ENCODE measurements around the gene MS4A6E. TPM values are rescaled to one million over a fixed set of nuclear protein-coding genes. Genes with fewer than 3 reads are reported as not detected.

Gene MS4A6E
- total RNA-seq, 4 donors from 2014 or later = not detected

DNA sequence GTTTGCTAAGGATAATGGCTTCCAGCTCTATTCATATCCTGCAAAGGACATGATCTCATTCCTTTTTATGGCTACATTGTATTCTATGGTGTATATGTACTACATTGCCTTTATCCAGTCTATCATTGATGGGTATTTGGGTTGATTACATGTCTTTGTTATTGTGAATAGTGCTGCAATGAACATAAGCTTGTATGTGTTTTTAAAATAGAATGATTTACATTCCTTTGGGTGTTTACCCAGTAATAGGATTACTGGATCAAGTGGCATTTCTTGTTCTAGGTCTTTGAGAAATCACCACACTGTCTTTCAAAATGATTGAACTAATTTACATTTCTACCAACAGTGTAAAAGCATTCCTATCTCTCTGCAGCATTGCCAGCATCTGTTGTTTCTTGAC, 6.0 kb upstream of the MS4A6E start:
- Histone ChIP-seq H3K27ac (no peak overlapping the region), H3K9me3 (peaks cover 0 to 8% (median 1%) of the 10 kb centered on the region in 4 donors), H3K27me3 (no peaks in the 10 kb centered on the region), H3K4me3 (no peak overlapping the region), H3K36me3 (no peaks in the 10 kb centered on the region), H3K4me1 (no peaks in the 10 kb centered on the region)
- TF ChIP-seq, protein P1, sequence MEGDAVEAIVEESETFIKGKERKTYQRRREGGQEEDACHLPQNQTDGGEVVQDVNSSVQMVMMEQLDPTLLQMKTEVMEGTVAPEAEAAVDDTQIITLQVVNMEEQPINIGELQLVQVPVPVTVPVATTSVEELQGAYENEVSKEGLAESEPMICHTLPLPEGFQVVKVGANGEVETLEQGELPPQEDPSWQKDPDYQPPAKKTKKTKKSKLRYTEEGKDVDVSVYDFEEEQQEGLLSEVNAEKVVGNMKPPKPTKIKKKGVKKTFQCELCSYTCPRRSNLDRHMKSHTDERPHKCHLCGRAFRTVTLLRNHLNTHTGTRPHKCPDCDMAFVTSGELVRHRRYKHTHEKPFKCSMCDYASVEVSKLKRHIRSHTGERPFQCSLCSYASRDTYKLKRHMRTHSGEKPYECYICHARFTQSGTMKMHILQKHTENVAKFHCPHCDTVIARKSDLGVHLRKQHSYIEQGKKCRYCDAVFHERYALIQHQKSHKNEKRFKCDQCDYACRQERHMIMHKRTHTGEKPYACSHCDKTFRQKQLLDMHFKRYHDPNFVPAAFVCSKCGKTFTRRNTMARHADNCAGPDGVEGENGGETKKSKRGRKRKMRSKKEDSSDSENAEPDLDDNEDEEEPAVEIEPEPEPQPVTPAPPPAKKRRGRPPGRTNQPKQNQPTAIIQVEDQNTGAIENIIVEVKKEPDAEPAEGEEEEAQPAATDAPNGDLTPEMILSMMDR (IDR thresholded peaks at IDR 0.05) = no peak
- TF ChIP-seq POLR2A (IDR thresholded peaks at IDR 0.05) = no peak
- no peak for DNase-seq

DNA sequence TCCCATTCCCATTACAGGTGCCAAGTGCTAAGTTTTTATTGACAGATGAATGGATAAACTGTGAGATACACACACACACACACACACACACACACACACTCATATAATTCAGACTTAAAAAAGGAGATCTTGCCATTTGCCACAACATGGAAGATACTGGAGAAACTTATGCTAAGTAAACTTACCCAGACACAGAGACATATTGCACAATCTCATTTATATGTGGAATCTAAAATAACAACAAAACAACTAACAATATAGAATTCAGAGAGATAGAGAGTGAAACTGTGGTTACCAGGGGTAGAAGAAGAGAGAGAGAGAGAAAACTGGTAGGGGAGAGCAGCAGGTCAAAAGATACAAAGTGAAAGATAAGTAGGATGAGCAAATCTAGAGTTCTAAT, 1.4 kb downstream of the MS4A6E start:
- Histone ChIP-seq H3K4me3 (no peak overlapping the region), H3K27ac (no peak overlapping the region), H3K4me1 (no peaks in the 10 kb centered on the region), H3K9me3 (no peaks in the 10 kb centered on the region), H3K36me3 (no peaks in the 10 kb centered on the region), H3K27me3 (no peaks in the 10 kb centered on the region)
- TF ChIP-seq POLR2A (IDR thresholded peaks at IDR 0.05) = no peak
- TF ChIP-seq, protein P1 (IDR thresholded peaks at IDR 0.05) = no peak
- DNase-seq = no peak

DNA sequence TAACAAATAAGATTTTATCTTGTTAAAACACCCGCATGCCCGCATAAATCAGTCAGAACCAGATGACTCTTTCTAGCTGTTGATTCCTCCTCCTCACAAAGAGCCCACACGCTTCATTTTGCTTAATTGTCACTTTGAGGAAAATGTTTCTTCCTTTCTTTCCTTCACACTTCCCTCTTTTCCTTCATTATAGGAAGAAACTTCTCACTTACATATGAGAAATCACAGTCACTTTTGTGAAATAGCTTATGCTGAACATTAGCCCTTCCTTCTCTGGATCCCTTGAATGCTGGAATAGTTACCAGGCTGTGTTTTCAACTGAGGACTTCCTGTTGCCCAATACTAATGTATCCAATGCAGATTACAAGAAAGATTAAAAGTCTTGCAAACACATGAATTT, 5.8 kb downstream of the MS4A6E start:
- H3K9me3 ChIP-seq = no peaks in the 10 kb centered on the region
- no peak for TF ChIP-seq POLR2A (IDR thresholded peaks at IDR 0.05)
- TF ChIP-seq, protein P1 (IDR thresholded peaks at IDR 0.05) = no peak
- no peak overlapping the region for H3K27ac ChIP-seq
- H3K4me1 ChIP-seq = no peaks in the 10 kb centered on the region
- no peak overlapping the region for H3K4me3 ChIP-seq
- DNase-seq = no peak
- no peaks in the 10 kb centered on the region for H3K36me3 ChIP-seq
- H3K27me3 ChIP-seq = no peaks in the 10 kb centered on the region

DNA sequence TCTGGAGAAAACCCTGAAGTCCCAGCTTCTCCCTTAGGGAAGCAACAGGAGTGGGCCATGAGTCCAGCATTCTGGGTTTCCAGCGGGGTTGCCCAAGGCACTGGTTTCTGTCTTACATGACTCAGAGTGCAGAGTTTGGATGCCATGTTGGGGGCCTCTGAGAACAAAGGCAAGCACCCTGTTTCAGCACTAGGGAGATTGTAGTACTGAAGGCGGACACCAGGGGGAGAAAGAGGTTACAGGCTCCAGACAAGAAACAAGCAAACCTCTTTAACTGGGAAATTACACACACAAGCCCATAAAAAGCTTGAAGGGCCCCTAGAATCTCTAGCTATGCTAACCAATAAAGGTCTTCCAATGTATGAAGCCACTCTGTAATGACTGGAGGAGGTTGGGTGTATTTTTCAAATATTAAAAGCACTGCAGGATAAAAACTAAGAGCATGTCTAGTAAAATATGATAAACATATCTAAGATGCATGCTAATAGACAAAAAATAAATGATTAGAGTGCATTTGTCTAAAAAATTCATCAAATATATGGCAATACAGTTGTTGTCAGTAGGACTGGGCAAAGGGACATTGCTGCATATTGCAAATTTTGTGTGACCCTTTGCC, 7.1 kb downstream of the MS4A6E start:
- Histone ChIP-seq H3K36me3 (no peaks in the 10 kb centered on the region), H3K4me1 (no peaks in the 10 kb centered on the region), H3K4me3 (no peak overlapping the region), H3K9me3 (no peaks in the 10 kb centered on the region), H3K27ac (no peak overlapping the region), H3K27me3 (no peaks in the 10 kb centered on the region)
- peak in 2 of 3 donors; percentile 75 to 86 for DNase-seq
- no peak for TF ChIP-seq POLR2A (IDR thresholded peaks at IDR 0.05)
- TF ChIP-seq, protein P1 (IDR thresholded peaks at IDR 0.05) = peak; percentile 45 to 73 (median 64)

DNA sequence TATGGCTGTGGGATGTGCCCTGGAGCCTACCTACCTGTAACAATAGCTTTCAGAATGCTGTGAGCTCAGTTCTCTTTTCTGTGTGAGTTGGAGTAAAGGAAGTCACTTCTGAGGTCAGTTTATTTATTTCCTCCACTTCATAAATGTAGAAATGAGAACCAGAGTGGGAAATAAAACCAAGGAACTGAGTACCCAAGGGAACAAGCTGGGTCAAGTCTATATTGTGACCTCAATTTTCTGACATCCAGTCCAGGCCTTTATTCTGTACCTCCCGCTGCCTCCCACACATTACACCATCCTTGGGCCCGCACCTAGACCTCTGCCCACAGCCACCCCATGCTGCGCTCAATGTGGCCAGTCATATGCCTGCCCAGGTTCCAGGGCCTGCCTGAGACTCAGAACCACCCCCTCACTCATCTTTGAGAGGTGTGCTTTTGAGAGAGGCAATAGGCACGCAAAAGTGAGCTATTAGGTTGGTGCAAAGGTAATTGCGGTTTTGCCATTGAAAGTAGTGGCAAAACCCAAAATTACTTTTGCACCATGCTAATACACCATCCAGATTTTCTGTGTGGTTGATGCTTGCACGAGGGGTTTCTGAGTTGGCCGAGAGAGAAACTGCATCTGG, 9.8 kb downstream of the MS4A6E start:
- H3K9me3 ChIP-seq = no peaks in the 10 kb centered on the region
- TF ChIP-seq, protein P1 (IDR thresholded peaks at IDR 0.05) = no peak
- TF ChIP-seq POLR2A (IDR thresholded peaks at IDR 0.05) = no peak

More for the DNA sequence above, 9.8 kb downstream of the MS4A6E start:
- Histone ChIP-seq H3K4me3 (no peak overlapping the region), H3K27me3 (no peaks in the 10 kb centered on the region), H3K27ac (no peak overlapping the region), H3K36me3 (no peaks in the 10 kb centered on the region), H3K4me1 (no peaks in the 10 kb centered on the region)
- DNase-seq = no peak
